ENCODE results near the gene COMMD6. TPM values are rescaled to one million over a fixed set of nuclear protein-coding genes. Genes with fewer than 3 reads are reported as not detected.

The COMMD6 gene
- total and polyA plus RNA-seq, 2 of the 13 experiments (the other 11 are each of a cell fraction or from before 2014, with no cell fraction given): 97.0 to 164 TPM

DNA sequence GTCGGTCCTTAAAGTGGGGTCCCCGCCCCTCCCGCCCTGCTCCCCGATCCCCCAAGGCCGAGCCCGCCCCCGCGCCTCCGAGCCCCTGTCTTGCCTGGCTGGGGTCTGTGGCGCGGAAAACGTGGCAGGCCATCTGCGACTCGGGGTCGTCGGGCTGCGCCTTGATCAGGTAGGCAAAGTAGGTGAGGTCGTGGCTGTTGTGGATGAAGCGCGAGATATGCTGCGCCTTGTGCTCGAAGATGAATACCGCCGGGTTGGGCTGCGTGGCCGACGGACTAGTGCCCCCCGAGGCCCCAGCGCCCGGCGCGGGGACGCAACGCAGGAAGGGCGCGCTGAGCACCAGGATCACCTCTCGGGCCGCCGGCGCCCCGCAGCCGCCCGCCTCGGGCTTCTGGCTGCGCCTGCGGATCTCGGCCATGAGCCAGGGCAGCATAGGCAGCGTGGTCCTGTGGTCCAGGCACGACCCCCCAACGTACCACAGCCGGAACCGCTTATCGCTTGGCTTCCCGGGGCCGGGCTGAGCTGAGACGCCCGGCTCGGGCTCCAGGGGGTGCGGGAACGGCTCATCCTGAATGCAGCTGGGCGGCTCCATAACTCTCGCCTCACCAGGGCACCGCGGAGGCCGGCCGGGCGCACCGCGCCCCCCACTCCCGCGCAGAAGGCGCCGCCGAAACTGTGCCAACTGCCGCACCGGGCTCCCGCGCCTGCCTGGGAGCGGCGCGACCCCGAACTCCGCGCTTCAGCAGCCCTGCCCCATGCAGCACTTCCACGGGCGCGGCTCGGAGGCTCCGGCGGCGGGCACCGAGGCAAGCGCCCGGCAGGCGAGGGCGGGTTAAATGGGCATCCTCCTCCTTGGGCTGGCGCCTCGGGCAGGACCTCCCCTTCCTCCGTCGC, 56.2 kb downstream of the COMMD6 start:
- WGBS (ENCODE audit: low lambda C conversion rate): 0% methylated on average over 18 of the region's 100 CpGs
- in situ Hi-C loops (cut with HindIII; ENCODE audit: extremely low pct_ligation_motif_present, low pct_unique_long_range_greater_than_20kb): loop anchor here (5.0 kb wide), 1 partner anchor 109 kb away; no protein-coding TSS in a partner anchor
- H3K27ac ChIP-seq (ENCODE audit: extremely low read length, insufficient read depth, low read length): peak overlapping the region; percentile 91
- peak overlapping the region; percentile 99 for H3K4me2 ChIP-seq (ENCODE audit: low read depth, low read length)
- intact Hi-C loops (cut with micrococcal nuclease; ENCODE audit: unreplicated experiment): loop anchor here (1.0 to 5.0 kb wide), 5 partner anchors 22 to 109 kb away; partner anchors contain the start of gene UCHL3
- peaks cover 52% of the 10 kb centered on the region for H3K79me2 ChIP-seq (ENCODE audit: insufficient read depth, low read length)
- no peaks in the 10 kb centered on the region for H3K36me3 ChIP-seq (replicated peaks in 1 of 2; ENCODE audit: control insufficient read depth in 1 of 2, insufficient read depth in 2 of 2, low read length in 2 of 2)
- peak; percentile 67 for ATAC-seq
- no peak overlapping the region for H2AFZ ChIP-seq (ENCODE audit: low read length)
- no peaks in the 10 kb centered on the region for H3K9me3 ChIP-seq (ENCODE audit: low read length)
- FAIRE-seq: no peak
- CTCF ChIA-PET (ENCODE audit: low intra/inter-chr PET ratio, low total read pairs): interaction anchor here (1.0 to 2.0 kb wide), 2 partner anchors 68 to 109 kb away, joined by 4 to 22 read pairs; partner anchors contain the start of gene UCHL3
- no peak for DNase-seq (ENCODE audit: low spot score)
- BruUV-seq (replicated peaks): no TSS peak
- H3K27me3 ChIP-seq (ENCODE audit: control insufficient read depth in 1 of 2, insufficient read depth in 2 of 2, low read length in 2 of 2): no peaks in the 10 kb centered on the region; a peak in 2 of 5 replicates
- POLR2A ChIA-PET: interaction anchor here (0.6 to 5.1 kb wide), 18 partner anchors 12 to 153 kb away, joined by 3 to 52 read pairs (median 4); partner anchors contain the start of gene UCHL3
- peaks cover 50% of the 10 kb centered on the region for H3K4me1 ChIP-seq (ENCODE audit: insufficient read depth, low read length)
- peak overlapping the region; percentile 84 for H3K9ac ChIP-seq (ENCODE audit: insufficient read depth, low read depth, low read length)
- peak overlapping the region; percentile 92 to 94 (median 93) for H3K4me3 ChIP-seq (replicated peaks in 1 of 3; ENCODE audit: insufficient read depth in 1 of 3, low read depth in 2 of 3, low read length in 3 of 3)
- H4K20me1 ChIP-seq (ENCODE audit: insufficient read depth, low read length): peaks cover 26% of the 10 kb centered on the region
- no peak for TF ChIP-seq ZNF75D (CRISPR knock-in tag; IDR thresholded peaks at IDR 0.05; ENCODE audit: borderline replicate concordance)
- no peak for TF ChIP-seq TP53 (CRISPR knock-in tag; conservative IDR thresholded peaks at IDR 0.05)
- TF ChIP-seq, protein P1, sequence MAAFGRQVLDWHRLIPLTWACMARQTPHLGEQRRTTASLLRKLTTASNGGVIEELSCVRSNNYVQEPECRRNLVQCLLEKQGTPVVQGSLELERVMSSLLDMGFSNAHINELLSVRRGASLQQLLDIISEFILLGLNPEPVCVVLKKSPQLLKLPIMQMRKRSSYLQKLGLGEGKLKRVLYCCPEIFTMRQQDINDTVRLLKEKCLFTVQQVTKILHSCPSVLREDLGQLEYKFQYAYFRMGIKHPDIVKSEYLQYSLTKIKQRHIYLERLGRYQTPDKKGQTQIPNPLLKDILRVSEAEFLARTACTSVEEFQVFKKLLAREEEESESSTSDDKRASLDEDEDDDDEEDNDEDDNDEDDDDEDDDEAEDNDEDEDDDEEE (CRISPR knock-in tag; IDR thresholded peaks at IDR 0.05): no peak
- TF ChIP-seq KDM1A (CRISPR knock-in tag; IDR thresholded peaks at IDR 0.05): no peak
- TF ChIP-seq SIX4 (CRISPR knock-in tag; IDR thresholded peaks at IDR 0.05): no peak
- no peak for TF ChIP-seq HDAC2 (CRISPR knock-in tag; IDR thresholded peaks at IDR 0.05)
- TF ChIP-seq ZNF337 (CRISPR knock-in tag; IDR thresholded peaks at IDR 0.05; ENCODE audit: borderline replicate concordance, low read depth): no peak
- 0 out of 2 replicates have a peak, but pooled peaks have one; percentile 5 for TF ChIP-seq EEA1 (CRISPR knock-in tag; IDR thresholded peaks at IDR 0.05; ENCODE audit: borderline replicate concordance)
- TF ChIP-seq EHMT2 (IDR thresholded peaks at IDR 0.05; ENCODE audit: borderline replicate concordance, low read depth, low read length): no peak
- no peak for TF ChIP-seq ZNF572 (CRISPR knock-in tag; IDR thresholded peaks at IDR 0.05)
- peak; percentile 13 for TF ChIP-seq XRCC5 (optimal IDR thresholded peaks at IDR 0.05; ENCODE audit: low read length)
- TF ChIP-seq JUN (CRISPR knock-in tag; IDR thresholded peaks at IDR 0.05): no peak
- TF ChIP-seq ZNF468 (CRISPR knock-in tag; IDR thresholded peaks at IDR 0.05): no peak
- no peak for TF ChIP-seq U2AF1 (optimal IDR thresholded peaks at IDR 0.05; ENCODE audit: low read depth, low read length)
- no peak for TF ChIP-seq MAFK (conservative IDR thresholded peaks at IDR 0.05 in 1 of 2, IDR thresholded peaks at IDR 0.05 in 1 of 2; ENCODE audit: low read length in 2 of 2)
- no peak for TF ChIP-seq IKZF1 (IDR thresholded peaks at IDR 0.05)
- TF ChIP-seq NONO (IDR thresholded peaks at IDR 0.05): no peak
- TF ChIP-seq NONO (CRISPR knock-in tag; conservative IDR thresholded peaks at IDR 0.05): no peak; the same call in 1 of the 2 replicates
- TF ChIP-seq, protein P2, sequence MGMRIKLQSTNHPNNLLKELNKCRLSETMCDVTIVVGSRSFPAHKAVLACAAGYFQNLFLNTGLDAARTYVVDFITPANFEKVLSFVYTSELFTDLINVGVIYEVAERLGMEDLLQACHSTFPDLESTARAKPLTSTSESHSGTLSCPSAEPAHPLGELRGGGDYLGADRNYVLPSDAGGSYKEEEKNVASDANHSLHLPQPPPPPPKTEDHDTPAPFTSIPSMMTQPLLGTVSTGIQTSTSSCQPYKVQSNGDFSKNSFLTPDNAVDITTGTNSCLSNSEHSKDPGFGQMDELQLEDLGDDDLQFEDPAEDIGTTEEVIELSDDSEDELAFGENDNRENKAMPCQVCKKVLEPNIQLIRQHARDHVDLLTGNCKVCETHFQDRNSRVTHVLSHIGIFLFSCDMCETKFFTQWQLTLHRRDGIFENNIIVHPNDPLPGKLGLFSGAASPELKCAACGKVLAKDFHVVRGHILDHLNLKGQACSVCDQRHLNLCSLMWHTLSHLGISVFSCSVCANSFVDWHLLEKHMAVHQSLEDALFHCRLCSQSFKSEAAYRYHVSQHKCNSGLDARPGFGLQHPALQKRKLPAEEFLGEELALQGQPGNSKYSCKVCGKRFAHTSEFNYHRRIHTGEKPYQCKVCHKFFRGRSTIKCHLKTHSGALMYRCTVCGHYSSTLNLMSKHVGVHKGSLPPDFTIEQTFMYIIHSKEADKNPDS (CRISPR knock-in tag; IDR thresholded peaks at IDR 0.05): 0 out of 2 replicates have a peak, but pooled peaks have one; percentile 17
- TF ChIP-seq DMAP1 (CRISPR knock-in tag; IDR thresholded peaks at IDR 0.05): no peak; the same call in 1 of the 2 replicates
- no peak for TF ChIP-seq ZNF790 (CRISPR knock-in tag; IDR thresholded peaks at IDR 0.05; ENCODE audit: borderline replicate concordance)
- TF ChIP-seq ZC3H13 (CRISPR knock-in tag; IDR thresholded peaks at IDR 0.05): peak; percentile 15
- TF ChIP-seq ZFP36L2 (CRISPR knock-in tag; IDR thresholded peaks at IDR 0.05): no peak

Data from HepG2 (cell line).